Endometrial microvascular endothelial cells (primary cell): Measurements from ENCODE around the gene AGBL4. TPM values are rescaled to one million over a fixed set of nuclear protein-coding genes. Genes with fewer than 3 reads are reported as not detected.

Source experiments
- in situ Hi-C: cut with HindIII; loops from 2 replicates; pipeline ENCODE4 v1.10.0; 2017; ENCODE audit warnings: low sequenced_read_pairs, low pct_unique_long_range_greater_than_20kb; ENCODE audit errors: inconsistent ontology term
- total RNA-seq: library from RNA; depleted of rRNA; stranded (reverse); fragments of >200 nt; gene quantifications from one replicate; pipeline ENCODE4 v1.2.3, GENCODE V29; 2015; ENCODE audit errors: inconsistent ontology term

Gene AGBL4
- total RNA-seq, 1 donor from 2014 or later, result not detected

DNA sequence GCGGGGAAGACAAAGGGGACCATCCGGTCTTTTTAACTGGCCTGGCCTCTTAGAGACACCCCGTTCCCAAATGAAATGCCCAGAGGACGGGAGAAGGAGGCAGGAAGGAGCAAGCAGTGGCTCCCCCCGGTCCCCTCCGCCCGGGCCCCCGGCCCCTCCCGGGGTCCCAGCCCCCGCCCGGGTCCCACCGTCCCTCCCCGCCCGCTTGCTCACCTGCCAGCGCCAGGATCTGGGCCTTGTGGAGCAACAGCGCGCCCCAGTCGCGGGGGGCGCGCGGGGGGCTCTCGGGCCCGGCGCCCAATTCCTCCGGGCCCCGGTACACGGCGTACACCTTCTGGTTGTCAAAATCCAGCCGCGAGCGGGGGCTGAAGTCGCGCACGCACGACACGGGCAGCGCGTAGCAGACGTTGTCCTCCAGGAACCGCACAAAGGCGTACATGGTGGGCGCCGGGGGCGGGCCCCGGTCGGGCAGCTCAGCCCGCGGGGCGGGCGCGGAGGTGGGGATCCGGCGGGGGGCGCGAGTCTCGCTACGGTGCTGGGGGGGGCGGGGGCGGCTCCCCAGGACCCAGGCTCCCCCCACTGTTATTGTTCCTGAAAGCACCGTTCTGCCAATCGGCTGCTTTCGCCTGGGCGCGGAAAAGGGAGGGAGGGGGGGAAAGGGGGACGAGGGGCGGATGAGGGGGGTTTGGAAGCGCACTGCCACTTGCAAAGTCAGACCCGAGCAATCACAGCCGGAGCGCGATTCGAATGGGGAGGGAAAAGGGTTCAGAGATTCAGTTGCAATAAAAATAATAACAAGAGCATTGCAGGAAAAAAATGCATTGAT, 1247.1 kb downstream of the AGBL4 start, which contains the start of gene BEND5:
BEND5 (minus strand) TSS at position 499 of the 826 bp plus-strand sequence; CDS start at position 439, 60 bp downstream.
- in situ Hi-C loops, result no loop called here

DNA sequence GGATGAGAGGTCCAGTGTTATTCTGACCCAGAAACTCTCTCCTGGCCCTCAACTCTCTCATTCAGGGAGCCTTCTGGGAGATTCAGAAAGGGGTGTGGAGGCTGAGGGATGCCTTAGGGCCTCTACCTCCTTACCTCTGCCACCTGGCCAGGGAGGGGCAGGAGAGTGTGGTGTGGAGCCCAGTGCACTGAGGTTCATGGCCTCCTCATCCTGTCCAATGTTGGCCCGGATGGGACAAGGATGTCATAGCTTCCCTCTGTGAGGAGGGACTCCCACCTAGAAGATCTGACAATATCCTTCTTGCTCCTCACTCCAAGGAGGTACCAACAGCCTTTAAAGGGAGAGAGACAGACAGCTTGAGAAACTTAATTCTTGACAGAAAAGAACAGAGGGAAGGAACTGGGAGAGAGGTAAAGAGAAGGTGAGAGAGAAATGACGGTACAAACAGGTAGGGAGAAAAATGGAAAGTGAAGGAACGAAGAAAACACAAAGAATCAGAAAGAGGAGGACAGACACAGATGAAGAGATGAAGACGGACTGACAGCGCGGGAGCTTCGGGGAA, 1247.8 kb downstream of the AGBL4 start:
- in situ Hi-C loops, result no loop called here

DNA sequence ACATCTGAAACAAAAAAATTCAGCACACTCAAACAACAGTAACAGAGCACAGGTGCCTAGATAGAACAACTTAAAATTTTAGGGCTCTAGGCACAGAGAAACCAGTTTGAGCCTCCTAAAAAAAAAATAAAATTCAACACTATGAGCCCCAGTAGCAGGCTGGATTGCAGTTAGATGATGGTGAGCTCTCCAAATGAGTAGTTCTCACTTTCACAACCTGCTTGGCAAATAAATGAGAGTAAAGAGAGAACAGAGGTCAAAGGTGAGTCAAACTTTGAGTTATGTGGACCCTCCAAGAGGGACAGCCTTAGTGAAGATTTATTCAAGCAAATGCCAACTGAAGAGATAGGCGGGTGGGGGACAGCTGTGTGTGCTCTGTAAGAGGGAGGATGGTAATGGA, 1250.6 kb downstream of the AGBL4 start:
- in situ Hi-C loops, result no loop called here

DNA sequence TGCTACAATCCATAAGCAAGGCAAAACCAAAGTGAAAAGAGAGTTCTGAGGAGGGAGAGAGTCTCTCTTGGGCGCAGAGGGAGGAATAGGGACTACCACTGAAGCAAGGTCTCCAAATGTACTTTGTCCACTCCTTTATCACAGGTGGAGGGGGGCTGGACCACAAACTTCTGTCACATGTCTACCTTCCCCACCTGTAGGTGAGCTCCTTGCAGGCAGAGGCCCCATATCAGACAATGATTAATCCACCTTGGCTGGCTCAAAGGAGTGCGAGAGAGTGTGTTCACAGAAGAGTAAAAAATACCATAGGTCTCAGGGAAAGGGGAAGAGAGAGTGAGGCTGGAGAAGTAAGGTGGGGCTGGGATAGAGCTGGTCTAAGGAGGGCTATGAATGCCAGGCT, 1251.5 kb downstream of the AGBL4 start:
- in situ Hi-C loops, result no loop called here

DNA sequence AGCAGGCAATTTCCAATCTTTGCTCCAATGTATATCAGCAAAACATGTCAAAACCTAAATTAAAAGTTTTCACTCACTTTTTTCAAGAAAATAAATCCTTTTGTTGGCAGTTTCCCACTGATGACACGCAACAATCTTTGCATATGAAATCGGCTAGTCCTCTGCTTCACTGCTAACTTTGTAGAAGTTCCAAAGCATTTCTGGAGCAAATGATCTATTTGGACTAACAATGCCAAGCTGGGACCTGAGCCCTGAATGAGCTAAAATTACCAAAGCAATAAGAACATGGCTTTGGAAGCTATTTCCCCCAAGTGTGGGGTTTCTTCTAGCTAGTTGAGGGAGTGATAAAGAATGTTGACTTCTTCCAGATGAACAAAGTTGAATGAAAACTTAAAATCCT, 1252.2 kb downstream of the AGBL4 start:
- in situ Hi-C loops, result no loop called here

DNA sequence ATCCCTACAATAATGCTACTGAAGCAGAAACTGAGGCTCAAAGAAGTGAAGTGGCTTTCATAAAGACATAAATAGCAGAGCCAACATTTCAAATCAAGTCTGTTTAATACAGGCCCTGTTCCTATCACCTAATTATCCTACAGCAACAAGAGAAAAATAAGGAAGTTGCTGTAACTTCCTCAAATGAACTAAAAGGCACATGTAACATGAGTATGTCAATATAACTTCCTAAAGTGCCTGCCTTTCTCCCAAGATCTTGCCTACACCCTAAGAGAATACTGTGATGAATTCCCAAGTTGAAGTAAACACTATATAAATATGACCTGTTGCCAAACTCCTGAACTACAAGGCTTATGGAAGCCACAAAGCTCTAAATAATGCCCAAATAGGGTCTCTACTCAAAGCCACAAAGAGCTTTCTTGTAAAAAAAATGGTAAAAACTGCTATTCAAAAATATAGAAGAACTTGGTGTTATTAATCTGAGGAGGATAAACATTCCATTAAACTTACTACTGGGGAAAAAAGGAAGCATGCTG, 1255.7 kb downstream of the AGBL4 start:
- in situ Hi-C loops, result no loop called here

DNA sequence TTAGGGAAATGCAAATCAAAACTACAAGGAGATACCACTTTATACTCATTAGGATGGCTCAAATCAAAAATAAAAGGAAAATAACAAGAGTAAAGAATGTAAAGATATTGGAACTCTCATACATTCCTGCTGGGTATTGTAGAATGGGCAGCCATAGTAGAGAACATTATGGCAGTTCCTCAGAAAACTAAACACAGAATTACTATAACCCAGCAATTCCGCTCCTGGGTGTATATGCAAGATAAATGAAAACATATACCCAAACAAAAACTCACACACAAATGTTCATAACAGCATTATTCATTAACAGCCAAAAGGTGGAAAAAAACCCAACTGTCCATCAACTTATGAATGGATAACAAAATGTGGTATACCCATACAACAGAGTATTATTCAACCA, 1258.4 kb downstream of the AGBL4 start:
- in situ Hi-C loops, result no loop called here

DNA sequence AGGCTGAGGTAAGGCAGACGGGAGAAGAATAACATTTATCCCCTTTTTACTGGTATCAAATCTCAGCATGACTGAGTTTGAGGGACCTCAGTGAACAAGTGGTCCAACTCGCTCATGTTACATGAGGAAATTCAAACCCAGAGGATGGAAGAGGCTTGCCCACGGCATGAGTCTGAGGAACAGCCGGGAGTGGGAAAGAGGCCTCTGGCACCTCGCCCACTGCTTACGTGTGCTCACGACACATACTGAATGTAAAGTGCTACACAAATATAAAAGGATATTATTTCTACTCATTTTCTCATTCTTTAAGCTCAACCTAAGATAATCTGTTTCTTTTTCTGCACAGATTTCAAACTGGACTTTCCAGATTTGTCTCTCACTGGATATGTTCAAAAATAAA, 1261.8 kb downstream of the AGBL4 start:
- in situ Hi-C loops, result no loop called here

DNA sequence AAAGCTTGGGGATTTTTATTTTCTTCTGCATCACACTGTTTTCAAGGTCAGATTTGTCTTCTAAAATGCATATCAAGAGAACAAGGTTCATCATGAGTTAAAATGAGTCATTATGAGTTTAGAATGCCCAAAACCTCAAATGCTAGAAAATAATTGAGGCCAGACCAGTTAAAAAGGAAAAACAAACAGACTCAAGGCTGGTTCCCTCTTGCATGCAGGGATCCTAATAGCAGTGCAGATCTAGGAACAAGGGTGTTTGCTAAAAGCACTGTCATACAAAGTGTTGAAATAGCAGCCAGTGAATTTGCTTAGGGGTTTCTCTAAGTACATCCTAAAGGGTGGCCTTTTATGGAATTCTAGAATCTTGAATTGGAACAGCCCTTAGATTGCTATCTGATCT, 1262.3 kb downstream of the AGBL4 start:
- in situ Hi-C loops, result no loop called here

DNA sequence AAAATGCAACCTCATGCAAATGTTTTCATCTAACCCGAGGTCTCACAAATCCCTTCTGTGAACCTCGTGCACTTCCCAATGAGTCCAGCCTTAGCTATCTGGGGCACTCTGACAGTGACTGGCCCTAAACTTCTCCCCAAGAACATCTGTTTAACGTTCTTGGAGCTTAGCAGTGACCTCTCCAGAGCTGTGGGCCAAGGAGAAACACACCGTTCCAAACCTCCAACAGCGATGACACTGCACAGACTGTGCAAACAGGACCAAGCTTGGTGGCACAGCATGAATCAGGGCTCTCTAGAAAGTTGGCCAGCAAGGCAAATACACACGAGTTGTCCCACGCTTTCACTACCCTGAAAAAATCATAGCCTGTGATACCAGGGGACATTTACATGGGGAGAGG, 1262.9 kb downstream of the AGBL4 start:
- in situ Hi-C loops, result no loop called here

DNA sequence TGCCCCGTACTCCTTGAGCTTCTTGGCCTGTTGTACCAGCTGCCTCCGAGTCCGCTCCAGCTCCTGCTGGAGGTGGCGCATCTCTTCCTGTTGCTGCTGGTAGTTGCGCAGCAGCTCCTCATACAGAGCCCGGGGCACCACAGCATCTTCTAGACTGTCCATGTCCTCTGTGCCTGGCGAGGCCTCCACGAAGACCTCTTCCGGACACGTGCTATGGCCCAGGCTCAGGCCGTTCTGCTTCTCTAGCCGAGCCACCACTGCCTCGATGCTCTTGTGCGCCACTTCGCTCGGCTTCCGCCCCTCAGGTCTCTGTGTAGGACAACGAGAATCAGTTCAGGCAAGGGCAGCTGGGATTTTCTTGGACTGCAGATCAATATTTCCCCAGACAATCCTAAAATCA, 1264.8 kb downstream of the AGBL4 start:
- in situ Hi-C loops, result no loop called here

DNA sequence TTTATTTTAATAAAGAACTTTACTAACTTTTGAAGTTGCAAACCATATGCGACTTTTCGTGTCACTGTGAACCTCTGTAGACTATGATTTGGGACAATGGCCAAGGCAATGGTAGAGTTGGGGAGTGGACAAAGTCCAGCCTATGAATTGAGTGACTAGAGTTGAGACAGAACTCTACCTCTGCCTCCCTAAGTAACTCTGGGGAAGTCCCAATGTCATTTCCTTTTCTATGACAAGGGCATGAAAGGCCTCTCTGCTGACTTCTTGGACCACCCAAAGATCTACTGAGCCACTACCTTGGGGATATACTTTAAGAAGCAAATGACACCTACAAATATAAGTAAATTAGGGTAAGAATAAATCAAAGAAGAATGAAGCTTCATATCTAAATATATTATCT, 1266.4 kb downstream of the AGBL4 start:
- in situ Hi-C loops, result no loop called here

DNA sequence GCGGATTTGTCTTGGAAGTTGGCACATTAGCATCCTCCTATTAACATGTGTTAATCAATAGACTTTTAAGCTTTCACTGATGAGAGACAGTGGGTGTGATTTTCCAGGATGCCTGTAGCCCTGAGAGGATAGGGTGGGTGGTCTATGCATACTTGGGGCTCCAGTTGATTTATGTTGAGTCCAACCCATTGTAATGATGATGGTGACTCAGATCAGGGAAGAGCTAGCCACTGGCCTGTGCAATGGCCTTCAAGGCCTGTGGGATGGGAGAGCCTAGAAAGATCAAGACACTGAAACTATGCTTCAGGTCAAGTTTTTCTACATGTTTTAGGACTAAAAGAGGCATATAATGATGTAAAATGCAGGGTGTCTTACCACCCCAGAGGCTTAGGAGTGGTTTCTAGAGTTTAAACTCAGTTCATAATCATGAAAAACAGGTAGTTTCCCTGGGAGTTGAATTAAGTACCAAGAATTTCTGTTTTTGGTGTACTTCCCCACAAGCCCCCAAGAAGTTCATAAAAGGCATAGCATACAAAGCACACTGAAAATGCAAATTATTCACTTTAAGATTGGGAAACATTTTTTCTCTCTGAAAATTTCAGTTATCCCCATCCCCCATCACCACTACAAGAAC, 1267.0 kb downstream of the AGBL4 start:
- in situ Hi-C loops, result no loop called here

DNA sequence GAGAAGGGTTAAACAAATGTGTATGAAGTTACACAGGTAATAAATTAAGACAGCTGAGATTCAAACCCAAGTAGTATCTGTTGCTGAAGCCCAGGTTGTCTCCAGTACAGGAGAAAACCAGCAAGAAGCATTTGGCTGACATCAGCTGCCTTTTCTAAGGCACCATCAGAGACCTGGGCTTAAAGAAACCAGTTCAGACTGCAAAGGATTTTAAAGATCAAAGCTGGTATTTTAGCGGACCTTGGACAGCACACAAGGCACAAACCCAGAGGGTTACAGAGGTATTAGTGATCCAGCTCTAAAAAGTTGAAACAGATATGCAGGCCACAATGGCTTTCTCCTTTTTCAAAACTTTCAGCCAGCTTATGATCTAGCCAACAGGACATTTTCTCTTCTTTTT, 1270.5 kb downstream of the AGBL4 start:
- in situ Hi-C loops, result no loop called here

DNA sequence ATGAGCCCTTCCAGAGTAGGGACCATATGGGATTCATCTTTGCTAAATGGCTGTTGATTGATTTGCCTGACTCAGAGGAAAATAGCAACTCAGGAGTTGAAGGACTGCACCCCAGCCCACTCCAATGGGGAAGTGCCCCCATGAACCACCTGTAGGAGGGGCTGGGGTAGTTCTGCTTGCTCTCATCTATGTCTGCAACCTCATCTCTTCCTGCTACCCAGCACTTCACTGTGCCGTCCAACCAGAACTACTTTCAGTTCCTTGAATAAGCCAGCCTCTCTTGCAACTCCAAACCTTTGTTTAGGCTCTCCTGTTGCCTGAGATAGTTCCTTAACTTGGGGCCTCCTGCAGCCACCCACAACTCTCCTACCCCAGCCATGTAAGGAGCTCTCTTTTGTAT, 1273.6 kb downstream of the AGBL4 start:
- in situ Hi-C loops, result no loop called here

DNA sequence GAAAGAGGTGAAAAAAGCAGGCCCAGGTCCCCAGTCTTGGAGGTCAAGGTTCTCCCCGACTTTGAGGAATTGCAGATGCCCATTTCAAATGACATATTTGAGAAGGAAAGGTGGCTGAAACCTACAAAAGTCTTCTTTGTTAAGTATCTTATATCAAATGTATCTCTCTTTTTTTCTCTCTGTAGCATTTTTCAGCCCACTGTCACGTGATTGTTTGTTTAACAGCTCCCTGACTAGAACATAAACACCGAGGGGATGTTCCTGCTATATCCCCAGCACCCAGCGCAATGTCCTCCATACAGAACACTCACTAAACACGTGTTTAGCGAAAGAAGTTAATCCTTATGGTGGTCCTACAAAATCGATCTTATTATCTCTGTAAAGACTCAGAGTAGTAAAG, 1274.7 kb downstream of the AGBL4 start:
- in situ Hi-C loops, result no loop called here

DNA sequence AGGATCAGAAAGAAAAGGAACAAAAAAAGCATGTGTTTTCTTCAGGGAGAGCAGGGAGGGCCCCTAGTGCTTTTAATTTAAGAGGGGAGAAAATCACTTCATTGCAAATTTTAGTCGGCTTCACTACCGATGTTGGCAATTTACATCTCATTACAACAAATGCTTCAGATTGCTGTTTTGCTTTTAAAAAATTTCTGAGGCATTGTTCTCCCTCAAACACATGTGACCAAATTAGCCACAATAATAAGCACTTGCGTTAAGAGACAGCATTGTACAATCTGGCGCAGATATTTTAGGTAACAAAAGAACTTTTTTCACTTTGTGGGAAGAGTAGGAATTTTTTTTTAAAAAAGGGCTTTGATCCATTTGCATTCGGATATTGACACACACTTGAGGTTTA, 1276.8 kb downstream of the AGBL4 start:
- in situ Hi-C loops, result no loop called here

DNA sequence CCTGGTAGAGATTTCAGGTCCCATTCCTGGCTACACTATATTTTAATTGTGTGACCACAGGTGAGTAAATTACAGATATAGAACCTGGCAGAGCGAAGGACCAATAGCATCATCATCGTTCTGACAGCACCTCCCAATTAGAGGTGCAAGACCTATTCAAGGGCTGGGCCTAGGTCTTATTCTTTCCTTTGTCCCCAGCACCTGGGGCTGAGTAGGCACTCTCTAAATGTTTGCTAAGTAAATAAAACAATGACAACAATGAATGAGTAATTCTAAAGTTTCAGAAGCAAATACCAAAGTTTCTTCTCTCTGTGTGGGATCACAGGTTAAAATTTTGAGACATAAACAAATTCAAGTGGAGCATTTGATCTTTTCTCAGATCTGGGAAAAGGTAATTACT, 1279.7 kb downstream of the AGBL4 start:
- in situ Hi-C loops, result no loop called here

DNA sequence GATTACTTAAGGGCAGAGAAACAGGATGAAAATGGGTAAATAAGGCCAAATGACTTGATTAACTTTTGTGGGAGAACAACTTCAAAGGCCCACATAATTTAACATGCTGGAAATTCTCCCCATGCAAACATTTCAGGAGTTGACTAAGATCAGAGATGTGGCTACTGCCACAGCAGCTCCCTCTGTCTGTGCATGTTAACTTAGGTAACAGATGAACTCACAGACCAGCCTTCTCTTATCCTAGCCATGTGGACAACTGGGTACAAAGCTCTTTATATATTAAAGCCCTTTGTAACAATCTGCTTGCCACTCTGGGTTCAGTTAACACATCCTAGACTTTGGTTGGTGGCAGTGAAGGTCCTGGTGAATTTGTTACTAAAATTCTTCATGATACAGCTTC, 1280.3 kb downstream of the AGBL4 start:
- in situ Hi-C loops, result no loop called here

DNA sequence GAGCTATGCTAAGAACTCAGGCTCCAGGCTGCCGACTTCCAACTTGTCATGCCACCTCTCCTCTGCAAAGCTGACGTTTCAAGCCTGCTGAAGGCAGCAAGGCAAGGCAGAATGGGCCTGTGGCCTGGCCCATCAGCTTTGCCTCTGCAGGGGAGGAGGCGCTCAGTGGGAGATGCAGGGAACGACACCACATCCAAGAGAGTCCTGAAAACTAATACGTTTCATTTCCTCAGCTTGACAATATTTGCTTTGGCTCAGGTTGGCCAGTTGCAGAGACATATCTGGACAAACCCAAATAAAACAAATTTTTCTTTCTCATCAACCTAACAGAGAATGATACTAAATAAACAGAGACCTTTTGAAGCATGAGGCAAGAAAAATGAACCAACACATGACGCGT, 1282.4 kb downstream of the AGBL4 start:
- in situ Hi-C loops, result no loop called here
